Islet of Langerhans (tissue), 1 donor: ENCODE results near the gene GBP1.
"Not testable (repeated sequence)": the region's sequence is repeated elsewhere in the genome, so short reads cannot be mapped to it uniquely, and the experiment has no call there.

Experiments
- FAIRE-seq: peaks from one replicate; lab custom pipeline; 2011; peaks lifted over from hg19 to GRCh38; lab: Jason Lieb, UNC

Gene GBP1

GRCh38 chr1:89051955-89052312, 13.1 kb downstream of the GBP1 start:
- no peak for FAIRE-seq

DNA sequence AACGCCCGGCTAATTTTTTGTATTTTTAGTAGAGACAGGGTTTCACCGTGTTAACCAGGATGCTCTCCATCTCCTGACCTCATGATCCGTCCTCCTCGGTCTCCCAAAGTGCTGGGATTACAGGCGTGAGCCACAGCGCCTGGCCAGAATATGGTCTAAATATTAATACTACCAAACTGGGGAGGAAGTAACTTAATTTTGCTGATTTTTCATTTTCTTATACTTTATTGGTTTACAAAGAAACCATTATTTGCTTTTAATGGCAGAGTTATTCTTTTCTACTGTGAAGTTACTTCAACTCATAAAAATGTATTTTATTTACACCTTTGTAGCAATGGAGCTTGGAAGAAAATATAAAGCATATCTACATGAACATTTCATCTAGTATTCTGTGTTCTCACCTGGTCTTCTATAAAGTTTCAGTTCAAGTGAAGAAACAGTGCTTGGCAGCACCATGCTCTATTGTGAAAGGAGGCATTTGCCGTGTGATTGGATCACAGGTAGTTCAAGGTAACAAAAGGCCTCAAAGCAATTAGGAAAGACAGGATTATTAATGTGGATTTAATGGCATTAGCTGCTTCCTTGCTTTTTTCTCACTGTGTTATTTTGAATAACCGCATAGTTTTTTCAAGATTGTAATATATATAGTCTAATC, 13.6 kb downstream of the GBP1 start:
- FAIRE-seq: no peak

DNA sequence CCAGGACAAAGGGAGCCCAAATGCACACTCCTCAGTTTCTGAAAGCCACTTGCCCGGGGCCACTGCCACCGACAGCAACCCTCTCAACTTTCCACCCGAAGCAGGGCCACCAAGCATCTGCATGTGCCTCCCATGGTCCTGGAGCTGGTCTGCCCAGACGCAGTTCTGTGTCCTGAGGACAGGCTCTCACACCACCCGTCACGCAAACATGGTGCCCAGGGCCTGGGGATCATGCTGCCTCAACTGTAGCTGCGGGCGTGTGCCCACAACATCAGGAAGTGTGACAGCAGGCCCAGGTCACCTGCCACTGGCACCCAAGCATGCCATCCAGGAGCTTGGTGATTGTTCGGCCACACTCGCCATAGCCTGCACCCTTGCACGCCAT, 14.4 kb downstream of the GBP1 start:
- no peak for FAIRE-seq

- not testable (repeated sequence) for FAIRE-seq
Observed at GRCh38 chr1:89049901-89050648, 14.9 kb downstream of the GBP1 start.

DNA sequence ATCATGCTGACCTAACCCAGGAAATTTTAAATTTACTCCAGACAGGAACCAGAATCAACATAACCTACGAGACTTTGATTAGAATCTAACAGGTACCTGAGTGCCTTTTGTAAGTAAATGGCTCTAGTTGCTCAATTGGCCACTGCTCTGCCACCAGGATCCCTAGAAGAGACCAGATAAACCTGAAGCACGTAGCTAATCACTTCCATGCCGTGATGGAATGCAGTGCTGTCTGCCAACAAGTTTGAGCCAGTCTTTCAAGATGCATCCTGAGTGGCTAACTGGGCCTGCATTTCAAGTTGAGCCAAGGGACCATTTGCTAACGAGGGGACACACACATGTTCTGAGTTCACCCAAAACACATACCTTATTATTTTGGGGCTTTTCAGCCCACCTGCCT, 15.8 kb downstream of the GBP1 start:
- not testable (repeated sequence) for FAIRE-seq

DNA sequence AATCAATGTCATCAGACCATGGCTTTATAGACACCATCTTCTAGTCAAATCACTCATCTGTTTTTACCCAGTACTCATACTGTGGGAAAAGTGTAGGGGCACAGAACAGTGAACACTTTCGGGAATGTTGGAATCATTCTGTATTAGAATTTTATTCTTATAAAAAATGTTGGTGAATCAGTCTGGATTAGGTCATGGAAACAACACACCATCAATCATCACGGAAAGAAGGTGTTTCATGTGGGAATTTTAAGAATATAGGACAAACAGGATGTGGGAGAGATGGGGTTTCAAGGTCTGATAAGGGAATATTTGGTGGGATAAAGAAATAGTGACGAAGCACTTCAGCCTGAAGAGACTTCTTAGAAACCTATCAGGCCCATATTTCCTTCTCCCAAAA, 17.3 kb downstream of the GBP1 start:
- FAIRE-seq: no peak

- not testable (repeated sequence) for FAIRE-seq
Observed at GRCh38 chr1:89046318-89047183, 18.5 kb downstream of the GBP1 start.

DNA sequence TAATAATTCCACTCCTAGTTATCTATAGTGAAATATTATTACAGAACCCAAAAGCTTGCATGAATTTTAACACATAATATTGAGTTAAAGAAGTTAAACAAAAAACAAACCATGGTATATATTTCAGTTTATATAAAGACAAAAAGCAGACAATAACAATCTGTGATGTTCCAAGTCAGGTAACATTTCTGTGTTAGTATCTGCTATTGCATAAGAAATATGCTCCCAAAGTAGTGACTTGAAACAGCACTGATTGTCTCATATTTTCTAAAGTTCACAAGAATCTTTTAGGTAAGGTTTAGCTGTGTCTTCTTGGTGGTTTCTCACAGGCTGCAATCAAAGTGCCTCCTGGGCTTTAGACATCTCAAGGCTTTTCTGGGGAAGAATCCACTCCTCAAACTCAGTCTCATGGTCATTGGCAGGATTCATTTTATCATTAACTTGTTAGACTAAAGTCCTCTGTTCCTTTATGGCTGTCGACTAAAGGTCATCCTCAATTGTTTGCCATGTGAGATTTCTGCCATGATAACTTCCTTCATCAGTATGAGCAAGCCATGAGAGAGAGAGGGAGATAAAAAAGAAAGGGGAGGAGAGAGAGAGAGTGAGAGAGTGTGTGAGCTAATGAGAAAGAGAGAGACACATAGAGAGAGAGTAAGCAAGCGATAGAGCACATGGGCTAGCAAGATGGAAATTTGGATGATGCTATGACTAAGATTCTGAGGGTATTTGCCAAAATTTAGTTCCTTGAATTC, 19.9 kb downstream of the GBP1 start:
- no peak for FAIRE-seq

GRCh38 chr1:89043940-89044339, 21.1 kb downstream of the GBP1 start:
- no peak for FAIRE-seq

DNA sequence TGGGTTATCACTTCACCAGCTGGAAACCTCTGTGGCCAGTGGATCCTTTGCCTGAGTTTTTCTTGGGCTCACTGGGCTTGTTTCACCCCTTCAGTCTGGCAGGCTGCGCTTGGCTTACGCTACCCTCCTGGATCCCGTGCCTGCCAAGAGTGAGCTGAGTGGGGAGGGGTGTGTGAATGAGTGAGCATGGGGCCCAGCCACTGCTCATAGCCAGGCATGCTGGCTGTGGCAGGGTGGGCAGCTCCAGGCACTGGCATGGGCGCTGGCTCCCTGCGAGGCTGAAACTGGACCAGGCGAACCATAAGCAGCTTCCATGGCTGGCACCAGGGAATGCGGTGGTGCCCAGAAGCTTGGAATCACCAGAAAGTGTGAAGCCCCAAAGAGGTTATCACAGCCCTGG, 22.5 kb downstream of the GBP1 start:
- no peak for FAIRE-seq

GRCh38 chr1:89041721-89042120, 23.3 kb downstream of the GBP1 start:
- no peak for FAIRE-seq

DNA sequence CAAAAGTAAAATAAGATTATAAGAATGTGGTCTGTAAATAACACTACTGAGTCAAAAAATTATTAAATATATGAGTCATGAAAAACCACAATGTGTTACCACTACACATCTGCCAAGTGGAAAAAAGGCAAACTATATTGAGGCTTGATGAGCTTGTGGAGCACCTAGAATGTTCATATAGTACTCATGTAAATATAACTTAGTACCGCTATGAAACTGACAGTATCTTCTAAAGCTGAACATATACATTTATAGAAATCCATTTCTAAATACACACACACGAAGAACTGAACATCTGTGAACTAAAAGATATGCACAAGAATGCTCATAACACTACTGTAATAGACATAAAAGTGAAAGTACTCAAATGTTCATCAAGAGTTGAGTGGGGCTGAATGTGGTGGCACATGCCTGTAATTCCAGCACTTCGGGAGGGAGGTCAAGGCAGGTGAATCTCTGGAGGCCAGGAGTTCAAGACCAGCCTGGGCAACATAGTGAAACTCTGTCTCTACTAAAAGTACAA, 23.8 kb downstream of the GBP1 start:
- FAIRE-seq: no peak

GRCh38 chr1:89040315-89040626, 24.7 kb downstream of the GBP1 start:
- no peak for FAIRE-seq

- no peak for FAIRE-seq
Observed at GRCh38 chr1:89037186-89037585, 27.8 kb downstream of the GBP1 start.

- no peak for FAIRE-seq
Observed at GRCh38 chr1:89035080-89035479, 29.9 kb downstream of the GBP1 start.

- FAIRE-seq: not testable (repeated sequence)
Observed at GRCh38 chr1:89034004-89034403, 31.0 kb downstream of the GBP1 start.

- FAIRE-seq: not testable (repeated sequence)
Observed at GRCh38 chr1:89029051-89029450, 36.0 kb downstream of the GBP1 start.

DNA sequence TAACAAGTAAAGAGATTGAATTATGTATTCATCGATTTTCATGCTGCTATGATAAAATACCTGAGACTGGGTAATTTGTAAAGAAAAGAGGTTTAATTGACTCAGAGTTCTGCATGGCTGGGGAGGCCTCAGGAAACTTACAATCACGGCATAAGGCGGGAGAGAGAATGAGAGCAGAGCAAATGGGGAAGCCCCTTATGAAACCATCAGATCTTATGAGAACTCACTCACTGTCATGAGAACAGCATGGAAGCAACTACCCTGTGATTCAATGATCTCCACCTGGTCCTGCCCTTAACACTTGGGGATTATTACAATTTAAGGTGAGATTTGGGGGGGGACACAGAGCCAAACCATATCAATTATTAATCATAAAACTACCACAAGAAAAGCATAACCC, 39.1 kb downstream of the GBP1 start:
- FAIRE-seq: no peak

- FAIRE-seq: no peak
Observed at GRCh38 chr1:89023026-89023425, 42.0 kb downstream of the GBP1 start.

- peak; percentile 90 for FAIRE-seq
Observed at GRCh38 chr1:89022167-89022959, 42.6 kb downstream of the GBP1 start, which contains the start of gene GBP3. TSS of gene GBP3 (minus strand) at chr1:89022866. CDS start at chr1:89020721, 2,145 bp downstream.

DNA sequence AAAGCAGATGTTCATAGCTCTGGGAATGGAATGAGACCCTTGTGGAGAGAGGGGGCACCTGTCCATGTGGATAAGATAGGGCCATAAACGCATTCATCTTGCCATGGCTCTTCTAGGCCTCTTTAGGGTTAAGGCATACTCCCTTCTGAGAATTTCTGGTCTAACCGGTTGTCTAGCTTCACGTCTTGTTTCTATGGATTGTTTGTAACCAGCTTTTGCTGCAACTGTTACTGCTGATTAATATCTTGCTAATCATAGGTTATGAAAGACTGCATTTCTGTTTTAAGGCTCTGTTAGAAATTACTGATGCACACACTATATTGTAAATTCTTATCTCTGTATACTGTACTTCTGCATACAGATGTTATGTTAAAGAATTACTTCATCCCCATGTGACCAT, 46.7 kb downstream of the GBP1 start:
- FAIRE-seq: not testable (repeated sequence)
